ENCODE measurements around the gene MIEN1. TPM values are rescaled to one million over a fixed set of nuclear protein-coding genes. Genes with fewer than 3 reads are reported as not detected.
"Not testable (repeated sequence)": the region's sequence is repeated elsewhere in the genome, so short reads cannot be mapped to it uniquely, and the experiment has no call there.

Gene MIEN1
- total RNA-seq, 1 donor from 2014 or later = 18.7 TPM

DNA sequence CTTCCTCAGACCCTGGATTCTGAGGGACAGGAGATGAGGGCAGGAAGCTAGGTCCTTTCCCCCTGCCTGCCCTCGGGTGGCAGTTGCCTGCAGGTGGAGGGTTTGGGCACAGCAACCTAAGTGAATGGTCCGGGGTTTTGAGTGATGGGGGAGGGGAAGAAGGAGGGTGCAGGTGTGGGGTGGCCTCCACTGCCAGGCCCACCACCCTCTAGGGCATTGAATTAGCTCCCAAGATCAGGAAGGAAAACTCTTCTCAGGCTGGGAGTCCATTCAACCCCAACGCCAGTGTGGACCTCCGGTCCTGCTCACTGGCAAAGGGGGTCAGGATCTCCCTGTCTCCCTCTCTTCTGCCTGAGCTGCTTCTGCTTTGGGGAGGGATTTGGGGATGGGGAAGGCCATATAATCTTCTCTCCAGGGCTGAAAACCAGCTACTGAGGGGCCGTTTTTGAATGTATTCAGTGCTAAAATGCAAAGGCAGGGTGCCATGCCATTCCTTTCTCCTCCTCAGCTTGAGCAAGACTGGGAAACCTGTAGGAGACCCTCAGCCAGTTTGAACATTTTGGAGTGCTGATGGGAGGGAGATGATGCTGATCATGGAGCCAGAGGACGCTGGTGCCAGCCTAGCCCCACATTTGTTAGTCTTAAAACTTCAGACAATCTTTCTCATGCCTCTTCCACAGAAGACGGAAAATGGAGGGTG lies 26.2 kb upstream of the MIEN1 start:
- no peak for DNase-seq (ENCODE audit: low read depth in 2 of 2)

DNA sequence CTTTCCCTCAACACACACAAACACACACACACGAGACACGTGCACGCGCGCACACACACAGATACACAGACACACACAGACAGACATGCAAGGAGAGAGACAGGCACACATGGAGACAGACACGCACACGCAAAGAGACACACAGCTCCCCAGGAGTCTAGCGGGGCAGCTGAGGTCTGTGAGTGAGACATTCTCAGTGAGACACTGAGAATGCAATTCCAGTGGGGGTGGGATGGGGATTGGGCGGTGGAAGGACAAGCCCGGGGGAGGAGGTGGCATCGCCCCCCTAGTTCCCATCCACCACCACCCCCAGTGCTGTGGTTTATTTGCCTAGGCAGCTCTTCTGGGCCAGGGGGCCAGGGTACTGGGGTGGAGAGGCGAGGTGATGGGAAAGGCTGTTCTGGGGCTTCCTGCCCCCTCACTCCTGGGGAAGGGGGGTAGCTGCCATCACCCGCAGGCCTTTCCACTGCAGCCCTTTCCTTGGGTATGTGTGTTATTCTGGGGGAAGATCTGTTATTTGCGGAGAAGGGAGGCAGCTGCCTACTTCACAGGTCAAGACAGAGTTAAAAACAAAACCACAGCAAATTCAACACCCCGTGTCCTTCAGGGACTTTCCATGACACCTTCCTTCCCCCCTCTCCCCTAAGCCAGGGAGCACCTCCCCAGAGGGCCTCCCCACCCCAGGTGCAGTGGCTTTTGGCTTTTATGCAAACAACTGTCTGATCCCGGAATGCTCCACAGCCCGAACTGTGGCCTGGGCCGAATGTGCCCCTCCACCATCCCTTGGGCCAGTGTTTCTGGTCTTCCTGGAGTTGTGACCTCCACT lies 25.4 kb upstream of the MIEN1 start:
- DNase-seq (ENCODE audit: low read depth in 2 of 2) = peak in 1 of 2 donors; percentile 16

DNA sequence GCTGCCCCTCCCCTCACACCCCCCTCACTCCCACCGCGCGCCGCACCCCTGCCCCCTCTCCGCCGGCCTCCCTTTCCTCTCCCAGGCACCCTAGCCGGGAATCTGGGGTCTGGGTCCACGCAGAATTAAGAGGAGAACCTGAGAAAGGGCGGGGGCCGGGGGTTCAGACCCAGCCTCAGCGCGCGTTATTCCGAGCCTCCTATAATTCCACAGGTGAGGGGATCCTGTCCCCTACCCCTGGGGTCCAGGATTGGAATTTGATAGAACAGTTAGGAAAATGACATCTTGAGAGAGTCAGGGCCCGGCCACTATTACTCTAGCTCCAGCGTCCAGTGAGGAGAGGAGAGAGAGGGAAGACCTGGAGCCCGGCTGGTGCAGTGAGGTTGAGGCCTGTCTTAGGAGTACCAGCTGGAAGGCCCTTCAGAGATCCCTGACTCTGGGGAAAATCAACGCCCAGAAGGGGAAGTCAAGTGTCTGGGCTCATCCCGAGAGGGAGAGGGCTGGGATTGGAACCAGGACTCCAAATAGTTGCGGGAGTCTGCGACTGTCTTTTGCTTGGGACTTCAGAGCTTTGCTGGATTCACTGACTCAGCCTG lies 24.7 kb upstream of the MIEN1 start:
- DNase-seq (ENCODE audit: low read depth in 2 of 2) = no peak

DNA sequence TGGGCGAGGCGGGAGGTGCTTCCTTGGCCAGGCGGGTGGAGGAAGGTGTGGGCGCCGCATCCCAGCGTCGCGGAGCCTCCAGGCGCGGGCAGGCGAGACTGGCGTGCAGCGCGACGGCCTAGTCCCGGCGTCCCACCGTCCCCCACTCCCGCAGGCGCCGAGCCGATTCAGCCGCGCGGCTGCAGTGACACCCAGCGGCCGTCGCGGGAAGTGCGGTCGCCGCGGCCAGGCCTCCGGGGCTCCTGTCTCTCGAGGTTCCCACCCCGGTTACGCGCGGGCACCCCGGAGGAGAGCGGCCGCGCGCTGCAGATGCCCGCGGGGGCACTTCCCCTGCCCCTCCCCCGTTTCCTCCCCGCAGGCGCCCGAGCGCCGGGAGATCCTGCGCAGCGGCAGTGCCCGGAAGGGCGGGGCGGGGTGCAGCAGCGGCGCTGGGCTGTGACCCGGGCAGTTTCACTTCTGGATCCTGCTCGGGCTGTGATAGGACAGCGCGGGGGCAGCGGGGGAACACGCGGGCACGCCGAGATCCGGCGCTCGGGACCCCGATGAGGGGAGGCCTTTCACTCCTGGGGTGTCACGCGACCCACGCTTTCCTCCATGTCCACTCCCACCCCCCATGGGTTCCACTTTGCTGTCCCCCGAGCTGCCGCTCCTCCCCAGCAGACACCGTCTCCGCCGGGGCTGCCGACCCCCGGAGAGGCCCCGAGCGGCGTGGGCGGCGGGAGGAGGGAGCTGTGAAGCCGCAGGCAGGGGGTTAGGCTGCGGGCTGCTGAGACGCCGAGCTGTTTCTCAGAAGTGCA lies 24.0 kb upstream of the MIEN1 start:
- peak; percentile 67 to 76 for DNase-seq (ENCODE audit: low read depth in 2 of 2)

DNA sequence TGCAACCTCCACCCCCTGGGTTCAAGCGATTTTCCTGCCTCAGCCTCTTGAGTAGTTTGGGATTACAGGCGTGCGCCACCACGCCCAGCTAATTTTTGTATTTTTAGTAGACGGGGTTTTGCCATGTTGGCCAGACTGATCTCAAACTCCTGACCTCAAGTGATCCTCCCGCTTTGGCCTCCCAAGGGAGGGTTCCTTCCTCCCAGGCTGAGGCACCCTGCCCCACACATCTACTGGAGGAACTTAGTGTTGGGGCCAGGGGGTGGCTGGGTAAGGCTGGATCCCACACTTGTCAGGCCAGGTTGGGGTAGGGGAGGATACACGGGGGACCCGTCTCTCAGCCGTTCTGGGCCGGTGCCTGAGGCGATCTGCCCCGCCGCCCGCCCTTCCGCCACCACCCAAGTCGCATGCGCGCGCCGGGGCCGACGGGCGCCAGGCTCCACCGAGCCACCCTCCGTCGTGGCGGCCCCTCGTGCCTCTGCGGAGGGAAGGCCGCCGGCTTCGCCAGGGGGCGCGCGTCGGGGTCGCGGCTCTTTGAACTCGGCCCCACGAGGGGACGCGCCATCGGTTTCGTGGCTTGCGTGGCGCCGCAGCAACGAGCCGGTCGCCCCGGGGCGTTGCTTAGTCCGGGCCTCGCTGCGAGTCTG lies 23.3 kb upstream of the MIEN1 start:
- peak; percentile 34 to 39 for DNase-seq (ENCODE audit: low read depth in 2 of 2)

DNA sequence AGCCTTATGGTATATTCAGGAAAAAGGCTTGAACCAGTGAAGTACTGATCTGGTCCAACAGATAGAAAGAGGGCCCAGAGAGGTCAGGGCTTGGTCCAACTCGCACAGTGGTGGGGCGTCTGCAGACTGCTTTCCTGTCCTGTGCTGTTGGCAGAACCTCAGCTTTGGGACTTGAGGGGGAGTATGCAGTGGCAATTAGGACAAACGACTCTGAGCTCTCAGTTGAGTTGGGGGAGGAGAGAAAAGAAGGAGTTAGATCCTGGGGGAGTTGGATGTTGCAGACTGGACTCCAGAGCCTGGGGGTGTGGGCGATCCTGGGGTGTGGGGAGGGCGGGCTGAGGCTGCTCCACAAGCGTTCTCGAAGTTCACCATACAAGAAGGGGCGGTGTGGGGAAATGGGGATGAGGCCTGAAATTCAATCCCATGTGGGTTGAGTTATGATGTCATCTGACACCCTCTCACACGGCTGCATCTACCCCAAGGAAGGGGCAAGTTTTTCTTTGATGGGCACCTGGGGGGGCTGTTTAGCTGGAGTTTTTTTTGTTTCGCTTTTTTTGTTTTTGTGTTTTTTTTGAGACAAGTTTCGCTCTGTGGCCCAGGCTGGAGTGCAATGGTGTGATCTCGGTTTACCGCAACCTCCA lies 22.0 kb upstream of the MIEN1 start:
- DNase-seq (ENCODE audit: low read depth in 2 of 2) = no peak

DNA sequence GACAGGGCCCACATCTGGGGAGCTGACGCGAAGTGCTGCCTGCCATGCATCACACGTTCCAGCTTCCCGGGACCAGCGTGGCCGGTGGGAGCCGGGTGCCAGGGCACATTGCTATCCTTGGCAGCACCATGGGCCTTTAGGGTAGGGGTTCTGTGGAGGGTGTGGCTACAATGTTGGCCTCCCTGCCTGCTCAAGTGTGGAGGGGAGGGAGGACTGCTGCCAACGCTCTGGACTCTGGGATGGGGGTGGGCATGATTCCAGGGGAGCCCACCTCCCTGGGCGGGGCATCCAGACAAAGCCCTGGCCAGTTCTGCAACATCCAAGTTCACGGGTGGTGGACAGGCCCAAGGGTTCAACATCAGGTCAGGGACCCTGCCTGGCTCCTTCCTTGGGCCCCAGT lies 21.3 kb upstream of the MIEN1 start:
- no peak for DNase-seq (ENCODE audit: low read depth in 2 of 2)

DNA sequence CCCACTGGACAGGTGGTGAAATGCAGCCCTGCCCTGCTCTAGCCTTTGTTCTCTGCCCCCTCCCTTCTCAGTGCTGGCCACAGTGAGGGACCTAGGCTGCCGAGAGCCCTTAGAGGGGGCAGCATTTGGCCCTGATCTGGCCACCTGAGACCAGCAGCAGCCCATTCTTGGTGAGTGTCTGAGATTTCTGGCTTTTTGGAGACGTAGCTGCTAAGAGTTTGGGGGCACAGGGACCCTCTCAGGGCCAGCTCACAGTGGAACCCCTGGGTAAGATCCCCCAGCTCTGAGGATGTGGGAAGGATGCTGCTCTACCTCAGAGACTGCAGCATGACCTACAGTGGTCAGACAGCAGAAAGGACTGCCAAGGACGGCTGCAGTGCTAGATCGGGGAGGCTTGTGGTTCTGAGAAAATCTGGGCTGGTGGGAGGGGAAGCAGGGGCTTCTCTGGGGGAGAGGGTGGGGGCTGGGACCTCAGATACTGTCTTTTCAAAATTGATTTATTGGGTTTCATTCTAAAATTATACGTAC lies 20.7 kb upstream of the MIEN1 start:
- DNase-seq (ENCODE audit: low read depth in 2 of 2) = no peak

DNA sequence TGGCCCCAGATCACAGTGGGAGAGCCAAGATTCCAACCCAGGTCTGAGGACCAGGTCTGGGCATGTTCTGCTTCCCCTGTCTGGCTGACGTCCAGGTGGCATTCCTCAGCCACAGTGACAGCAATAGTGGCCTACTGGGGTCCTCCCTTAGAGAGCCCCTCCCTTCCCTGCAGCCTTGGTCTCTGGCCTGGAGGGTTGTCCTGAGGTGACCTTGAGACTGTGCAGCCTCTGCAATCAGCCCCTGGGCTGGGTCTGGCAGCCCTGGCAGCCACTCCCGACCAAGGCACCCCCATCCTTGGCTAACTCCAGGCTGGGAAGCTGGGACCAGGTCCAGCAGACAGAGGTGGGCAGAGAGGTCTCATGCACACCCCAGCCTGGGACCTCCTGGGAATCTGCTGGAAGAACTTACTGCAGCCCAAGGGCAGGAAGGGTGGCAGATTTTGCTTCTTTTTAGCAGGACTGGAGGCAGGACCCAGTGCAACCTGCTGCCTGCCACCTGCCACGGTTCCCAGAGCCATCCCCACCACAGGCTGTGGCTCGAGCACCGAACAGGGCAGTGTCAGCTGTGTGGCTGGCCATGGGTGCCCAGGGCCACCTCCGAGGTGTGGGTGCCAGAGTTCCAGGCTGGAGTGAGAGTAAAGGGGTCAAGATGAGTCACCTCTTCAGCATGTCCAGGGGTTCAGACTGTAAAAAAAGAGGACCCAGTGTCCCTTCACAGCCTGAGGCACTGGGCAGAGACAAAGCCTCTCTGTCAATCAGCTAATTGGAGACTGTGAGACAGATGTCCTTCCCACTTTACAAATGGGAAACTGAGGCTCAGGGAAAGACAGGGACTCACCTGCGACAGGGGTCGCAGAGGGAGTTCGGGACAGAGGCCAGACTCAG lies 20.0 kb upstream of the MIEN1 start:
- DNase-seq (ENCODE audit: low read depth in 2 of 2) = no peak

DNA sequence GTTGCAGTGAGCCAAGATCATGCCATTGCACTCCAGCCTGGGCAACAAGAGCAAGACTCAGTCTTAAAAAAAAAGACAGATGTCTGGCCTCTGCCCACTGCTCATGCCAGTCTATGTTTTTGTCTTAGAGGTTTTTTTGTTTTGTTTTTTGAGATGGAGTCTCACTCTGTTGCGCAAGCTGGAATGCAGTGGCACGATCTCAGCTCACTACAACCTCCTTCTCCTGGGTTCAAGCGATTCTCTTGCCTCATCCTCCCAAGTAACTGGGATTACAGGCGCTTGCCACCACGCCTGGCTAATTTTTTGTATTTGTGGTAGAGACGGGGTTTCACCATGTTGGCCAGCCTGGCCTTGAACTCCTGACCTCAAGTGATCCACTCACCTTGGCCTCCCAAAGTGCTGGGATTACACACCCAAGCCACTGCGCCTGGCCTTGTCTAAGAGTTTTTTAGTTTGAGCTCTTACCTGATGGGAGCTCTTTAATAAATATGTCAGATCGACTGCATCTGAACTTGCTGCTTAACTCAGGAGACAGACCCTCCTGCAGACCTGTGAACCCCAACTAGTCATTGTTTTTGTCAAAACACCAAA lies 18.2 kb upstream of the MIEN1 start:
- not testable (repeated sequence) for DNase-seq (ENCODE audit: low read depth in 2 of 2)

DNA sequence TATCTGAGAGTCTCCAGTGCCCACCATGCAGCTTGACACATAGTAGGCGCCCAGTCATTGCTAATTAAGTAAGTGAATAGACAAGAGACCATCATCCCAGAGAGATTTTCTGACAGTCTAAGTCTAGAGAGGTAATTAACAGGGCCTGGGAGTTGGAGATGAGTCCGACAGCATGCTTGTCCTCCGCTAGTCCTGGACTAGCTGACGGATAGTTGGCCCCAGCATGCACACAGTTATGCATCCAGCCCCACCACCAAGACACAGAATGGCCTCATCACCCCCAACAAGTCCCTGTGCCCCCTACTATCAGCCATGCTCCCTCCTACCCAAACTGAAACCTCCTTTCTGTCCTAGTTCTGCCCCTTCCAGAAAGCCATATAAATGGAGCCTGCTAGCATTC lies 17.4 kb upstream of the MIEN1 start:
- no peak for DNase-seq (ENCODE audit: low read depth in 2 of 2)

DNA sequence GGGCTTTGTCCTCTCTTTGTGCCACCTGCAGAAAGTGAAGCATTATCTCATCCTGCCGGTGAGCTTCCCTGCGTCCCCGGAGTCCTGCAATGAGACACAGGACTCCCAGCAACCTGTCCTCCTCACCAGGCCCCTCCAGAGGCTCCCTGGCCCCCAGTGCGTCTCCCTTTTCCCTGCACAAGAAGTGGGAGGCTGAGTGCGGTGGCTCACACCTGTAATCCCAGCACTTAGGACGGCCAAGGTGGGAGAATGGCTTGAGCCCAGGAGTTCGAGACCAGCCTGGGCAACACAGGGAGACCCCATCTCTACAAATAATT lies 15.8 kb upstream of the MIEN1 start:
- no peak for DNase-seq (ENCODE audit: low read depth in 2 of 2)

DNA sequence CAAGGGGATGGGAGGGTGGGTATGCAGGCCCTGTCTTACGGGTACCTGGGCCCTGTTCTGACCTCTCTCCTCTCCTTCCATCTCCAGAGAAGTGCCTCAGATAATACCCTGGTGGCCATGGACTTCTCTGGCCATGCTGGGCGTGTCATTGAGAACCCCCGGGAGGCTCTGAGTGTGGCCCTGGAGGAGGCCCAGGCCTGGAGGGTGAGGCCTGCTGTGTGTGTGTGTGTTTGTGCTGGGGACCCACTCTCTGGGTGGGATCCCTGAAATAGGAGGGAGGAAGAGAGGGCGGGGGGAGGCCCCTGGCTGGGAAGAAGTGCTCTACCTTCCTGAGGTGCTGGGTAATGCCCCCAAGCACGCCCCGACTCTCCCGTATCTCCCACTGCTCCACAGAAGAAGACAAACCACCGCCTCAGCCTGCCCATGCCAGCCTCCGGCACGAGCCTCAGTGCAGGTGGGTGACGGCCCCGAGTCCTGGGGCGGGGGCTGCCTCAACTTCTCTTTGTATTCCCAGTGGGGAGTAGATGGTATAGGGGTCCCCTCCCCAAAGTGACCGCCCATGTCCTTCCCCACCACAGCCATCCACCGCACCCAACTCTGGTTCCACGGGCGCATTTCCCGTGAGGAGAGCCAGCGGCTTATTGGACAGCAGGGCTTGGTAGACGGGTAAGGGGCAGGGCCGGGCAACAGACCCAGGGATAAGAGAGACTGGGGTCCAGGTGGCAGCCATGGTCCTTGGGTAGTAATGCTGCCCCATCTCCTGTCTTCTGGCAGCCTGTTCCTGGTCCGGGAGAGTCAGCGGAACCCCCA lies 15.2 kb upstream of the MIEN1 start:
- DNase-seq (ENCODE audit: low read depth in 2 of 2) = no peak

DNA sequence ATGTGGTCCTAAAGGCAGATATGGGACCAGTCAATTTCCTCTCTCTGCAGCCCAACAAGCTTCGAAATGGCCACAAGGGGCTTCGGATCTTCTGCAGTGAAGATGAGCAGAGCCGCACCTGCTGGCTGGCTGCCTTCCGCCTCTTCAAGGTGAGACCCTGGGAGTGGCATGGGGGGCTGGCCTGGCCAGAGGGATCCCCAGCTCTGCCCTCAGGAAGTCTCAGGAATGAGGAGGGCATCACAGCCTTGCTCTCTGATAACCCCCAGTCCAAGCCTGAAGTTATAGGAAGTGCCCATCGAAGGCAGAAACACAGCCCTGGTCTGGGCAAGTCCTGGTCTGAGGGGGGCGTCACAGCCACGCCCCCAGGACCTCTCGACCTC lies 14.5 kb upstream of the MIEN1 start:
- no peak for DNase-seq (ENCODE audit: low read depth in 2 of 2)

DNA sequence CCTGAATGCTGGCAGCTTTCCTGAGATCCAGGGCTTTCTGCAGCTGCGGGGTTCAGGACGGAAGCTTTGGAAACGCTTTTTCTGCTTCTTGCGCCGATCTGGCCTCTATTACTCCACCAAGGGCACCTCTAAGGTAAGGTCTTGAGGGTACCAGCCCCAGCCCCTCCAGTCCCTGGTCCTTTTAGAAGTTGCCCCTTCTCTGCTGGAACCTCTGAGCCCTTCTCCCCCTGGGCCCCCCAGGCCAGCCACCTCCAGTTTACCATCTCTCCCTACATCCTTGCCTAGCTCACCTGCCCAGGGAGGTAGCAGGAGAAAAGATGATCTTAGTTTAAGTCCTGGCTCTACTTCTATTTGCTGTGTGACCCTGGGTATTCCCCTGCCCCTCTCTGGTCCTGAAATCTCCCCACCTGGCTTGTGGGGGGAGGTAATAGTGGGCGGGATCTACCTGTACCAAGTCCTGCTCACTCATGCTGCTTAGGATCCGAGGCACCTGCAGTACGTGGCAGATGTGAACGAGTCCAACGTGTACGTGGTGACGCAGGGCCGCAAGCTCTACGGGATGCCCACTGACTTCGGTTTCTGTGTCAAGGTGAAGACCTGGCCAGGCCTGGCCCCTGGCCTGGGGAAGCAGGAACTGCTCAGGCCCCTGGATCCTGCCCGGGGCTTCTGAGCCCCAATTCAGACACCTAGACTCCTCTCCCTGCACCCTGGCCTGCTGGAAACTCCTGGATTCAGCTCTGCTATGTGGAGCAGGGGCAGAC lies 13.9 kb upstream of the MIEN1 start:
- no peak for DNase-seq (ENCODE audit: low read depth in 2 of 2)

DNA sequence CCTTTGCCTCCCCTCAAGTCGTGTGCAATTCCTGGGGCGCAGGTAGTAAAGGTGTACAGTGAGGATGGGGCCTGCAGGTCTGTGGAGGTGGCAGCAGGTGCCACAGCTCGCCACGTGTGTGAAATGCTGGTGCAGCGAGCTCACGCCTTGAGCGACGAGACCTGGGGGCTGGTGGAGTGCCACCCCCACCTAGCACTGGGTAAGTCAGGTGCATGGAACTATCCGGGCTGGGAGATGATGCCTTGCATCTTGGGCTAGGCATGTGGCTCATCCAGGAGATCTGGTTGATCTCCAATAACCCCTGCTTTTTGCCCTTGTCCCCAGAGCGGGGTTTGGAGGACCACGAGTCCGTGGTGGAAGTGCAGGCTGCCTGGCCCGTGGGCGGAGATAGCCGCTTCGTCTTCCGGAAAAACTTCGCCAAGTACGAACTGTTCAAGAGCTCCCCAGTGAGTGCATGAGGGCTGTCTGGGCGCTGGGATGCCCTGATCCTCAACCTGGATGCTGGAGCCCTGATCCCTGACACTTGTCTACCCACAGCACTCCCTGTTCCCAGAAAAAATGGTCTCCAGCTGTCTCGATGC lies 12.6 kb upstream of the MIEN1 start:
- no peak for DNase-seq (ENCODE audit: low read depth in 2 of 2)

DNA sequence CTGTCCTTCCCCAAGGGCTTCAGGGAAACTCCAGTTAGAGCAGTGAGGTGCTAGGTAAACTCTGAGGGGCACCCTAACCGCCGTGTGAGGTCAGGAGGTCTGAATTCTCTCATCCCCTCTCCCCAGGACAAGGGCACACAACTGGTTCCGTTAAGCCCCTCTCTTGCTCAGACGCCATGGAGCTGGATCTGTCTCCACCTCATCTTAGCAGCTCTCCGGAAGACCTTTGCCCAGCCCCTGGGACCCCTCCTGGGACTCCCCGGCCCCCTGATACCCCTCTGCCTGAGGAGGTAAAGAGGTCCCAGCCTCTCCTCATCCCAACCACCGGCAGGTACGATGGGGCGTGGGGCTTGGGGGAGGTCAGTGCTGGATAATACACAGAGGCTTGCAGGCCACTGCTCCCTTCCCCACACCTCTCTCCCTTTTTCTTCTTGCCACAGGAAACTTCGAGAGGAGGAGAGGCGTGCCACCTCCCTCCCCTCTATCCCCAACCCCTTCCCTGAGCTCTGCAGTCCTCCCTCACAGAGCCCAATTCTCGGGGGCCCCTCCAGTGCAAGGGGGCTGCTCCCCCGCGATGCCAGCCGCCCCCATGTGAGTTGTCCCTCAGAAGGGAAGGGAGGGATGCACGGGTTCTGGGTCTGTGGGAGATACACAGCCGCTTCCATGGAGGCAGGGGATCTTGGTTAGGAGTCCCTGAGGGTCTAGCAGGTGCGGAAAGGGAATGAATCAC lies 12.0 kb upstream of the MIEN1 start:
- DNase-seq (ENCODE audit: low read depth in 2 of 2) = no peak

Data from lung microvascular endothelial cell (primary cell).